Kidney tubule cell (primary cell): ENCODE data around the gene PIK3R4.

Experiments
- DNase-seq: peaks from one replicate; pipeline ENCODE4 v3.0.0-alpha.2; 2018; ENCODE audit warnings: low spot score

Gene PIK3R4

GRCh38 chr3:130688697-130689470, 57.7 kb downstream of the PIK3R4 start:
- no peak for DNase-seq

- DNase-seq, result no peak
Measured at GRCh38 chr3:130688015-130688688, 58.5 kb downstream of the PIK3R4 start.

- DNase-seq, result no peak
Measured at GRCh38 chr3:130687327-130687726, 59.3 kb downstream of the PIK3R4 start.

GRCh38 chr3:130686833-130687232, 59.8 kb downstream of the PIK3R4 start:
- DNase-seq, result no peak

DNA sequence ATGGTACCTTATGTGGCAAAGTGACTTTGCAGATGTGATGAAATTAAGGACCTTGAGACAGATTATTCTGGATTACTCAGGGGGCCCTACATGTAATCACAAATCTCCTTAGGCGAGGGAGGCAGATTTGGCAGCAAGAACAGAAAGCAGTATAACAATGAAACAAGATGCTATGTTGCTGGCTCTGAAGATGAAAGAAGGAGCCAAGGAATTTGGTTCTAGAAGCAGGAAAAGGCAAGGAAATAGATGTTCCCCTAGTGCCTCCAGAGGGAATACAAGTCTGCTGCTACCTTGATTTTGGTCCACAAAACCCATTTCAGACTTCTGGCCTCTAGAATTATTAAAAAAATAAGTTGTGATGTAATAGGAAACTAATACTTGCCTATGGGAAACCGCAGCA, 64.5 kb downstream of the PIK3R4 start:
- DNase-seq, result no peak

GRCh38 chr3:130679218-130679617, 67.4 kb downstream of the PIK3R4 start:
- DNase-seq, result no peak

DNA sequence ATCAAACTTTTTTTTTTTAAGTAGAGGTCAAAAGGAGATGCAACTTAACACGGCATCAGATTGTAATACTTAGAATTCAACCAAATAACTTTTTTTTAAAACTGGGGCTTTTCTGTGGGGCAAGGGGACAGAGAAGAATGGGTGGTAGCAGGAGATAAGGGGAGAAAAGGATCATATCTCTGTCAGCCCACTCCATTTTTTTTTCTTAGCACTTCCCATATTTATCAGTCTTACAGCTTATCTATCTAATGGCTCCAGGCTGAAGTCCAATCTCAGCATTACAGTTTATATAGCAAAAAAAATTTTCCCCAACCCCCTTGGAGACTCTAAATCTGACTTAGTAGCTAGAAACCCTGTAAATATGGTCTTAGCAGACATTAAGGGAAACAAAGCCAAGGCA, 69.3 kb downstream of the PIK3R4 start:
- DNase-seq, result no peak

DNA sequence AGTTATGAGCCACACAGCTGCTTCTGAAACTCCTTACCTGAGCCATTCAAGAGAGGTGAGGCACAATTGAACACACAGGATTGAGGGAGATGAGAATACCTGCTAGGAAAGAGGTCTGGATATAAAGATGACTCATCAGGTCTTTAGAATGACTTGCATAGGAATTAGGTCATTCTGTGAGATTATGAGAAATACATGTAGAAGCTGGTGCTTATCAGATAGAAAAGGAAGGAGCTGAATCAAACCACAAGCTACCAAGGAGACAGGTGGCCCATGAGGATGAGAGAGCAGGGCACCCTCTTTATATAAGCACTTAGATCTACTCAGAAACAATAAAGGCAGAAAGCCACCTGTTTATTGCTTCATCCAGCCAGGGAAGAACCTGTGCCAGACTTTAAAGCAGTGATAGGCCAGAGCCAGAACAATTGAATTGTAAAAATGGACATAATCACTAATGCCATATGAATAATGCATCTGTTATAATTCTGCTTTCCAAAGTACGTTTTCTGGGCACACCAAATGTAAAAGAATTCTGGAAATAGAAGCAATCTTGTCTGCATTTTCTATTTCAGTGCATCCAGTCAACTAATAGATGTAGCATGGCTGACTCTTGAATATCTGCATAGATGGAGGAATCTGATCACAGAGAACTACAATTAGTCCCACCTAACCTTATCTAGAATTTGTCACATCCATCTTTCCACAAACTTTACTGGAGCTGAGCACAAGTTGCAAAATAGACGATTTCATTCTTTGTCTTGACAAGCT, 74.9 kb downstream of the PIK3R4 start:
- DNase-seq, result peak; percentile 33

GRCh38 chr3:130669740-130670139, 76.9 kb downstream of the PIK3R4 start:
- DNase-seq, result no peak

DNA sequence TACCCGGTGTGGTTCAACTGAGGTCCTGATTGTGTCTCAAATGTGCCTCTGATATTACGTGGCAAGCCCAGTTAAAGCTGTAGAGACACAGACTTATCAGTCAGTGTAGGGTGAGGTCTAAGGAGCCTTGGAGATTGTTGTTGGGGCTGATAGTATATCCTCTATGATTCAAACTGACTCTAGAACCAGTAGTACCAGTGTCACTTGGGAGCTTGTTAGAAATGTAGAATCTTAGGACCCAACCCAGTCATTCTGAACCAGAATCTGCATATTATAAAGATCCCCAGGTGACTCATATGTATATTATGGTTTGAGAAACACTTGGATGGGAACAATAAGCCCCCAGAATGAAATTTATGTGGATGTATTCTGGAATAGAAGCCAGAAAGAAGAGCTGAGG, 83.5 kb downstream of the PIK3R4 start:
- no peak for DNase-seq

GRCh38 chr3:130662501-130662996, 84.1 kb downstream of the PIK3R4 start:
- no peak for DNase-seq

- no peak for DNase-seq
Measured at GRCh38 chr3:130661140-130661891, 85.3 kb downstream of the PIK3R4 start.

GRCh38 chr3:130659911-130660310, 86.7 kb downstream of the PIK3R4 start:
- no peak for DNase-seq

- peak; percentile 56 for DNase-seq
Measured at GRCh38 chr3:130658678-130659077, 88.0 kb downstream of the PIK3R4 start.

GRCh38 chr3:130656627-130657026, 90.0 kb downstream of the PIK3R4 start:
- no peak for DNase-seq

DNA sequence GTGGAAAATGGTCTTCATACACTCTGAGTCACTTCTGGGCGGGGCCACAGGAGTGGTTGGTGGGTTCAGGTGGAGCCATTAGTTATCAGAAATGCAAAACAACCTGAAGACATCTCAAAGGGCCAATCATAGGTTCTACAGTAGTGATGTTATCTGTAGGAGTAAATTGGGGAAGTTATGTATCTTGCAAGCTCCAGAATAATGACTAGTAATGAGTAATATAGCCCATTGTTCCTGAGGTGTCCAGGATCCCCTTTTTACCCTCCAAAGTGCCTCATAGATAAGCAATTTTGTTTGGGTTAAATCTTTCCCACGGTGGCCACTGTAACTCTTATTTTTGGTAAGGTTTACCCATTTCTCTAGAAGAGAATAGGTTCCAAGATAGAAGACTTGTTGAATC, 91.7 kb downstream of the PIK3R4 start:
- no peak for DNase-seq

GRCh38 chr3:130654091-130654490, 92.5 kb downstream of the PIK3R4 start:
- DNase-seq, result no peak

- DNase-seq, result no peak
Measured at GRCh38 chr3:130649061-130649654, 97.5 kb downstream of the PIK3R4 start.

GRCh38 chr3:130648293-130648692, 98.3 kb downstream of the PIK3R4 start:
- DNase-seq, result no peak

DNA sequence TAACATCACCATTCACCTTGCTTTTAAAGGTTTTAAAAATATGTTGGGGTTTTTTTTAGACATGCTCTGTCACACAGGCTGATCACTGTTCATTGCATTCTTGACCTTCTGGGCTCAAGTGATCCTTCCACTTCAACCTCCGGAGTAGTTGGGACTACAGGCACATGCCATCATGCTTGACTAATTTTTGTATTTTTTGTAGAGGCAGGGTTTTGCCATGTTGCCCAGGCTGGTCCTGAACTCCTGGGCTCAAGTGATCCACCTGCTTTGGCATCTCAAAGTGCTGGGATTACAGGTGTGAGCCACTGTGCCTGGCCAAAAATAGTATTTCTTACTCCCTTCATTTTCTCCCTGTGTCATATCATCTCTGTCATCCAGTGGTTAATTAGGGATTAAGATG, 101.4 kb downstream of the PIK3R4 start:
- DNase-seq, result no peak

- DNase-seq, result no peak
Measured at GRCh38 chr3:130644628-130645253, 101.9 kb downstream of the PIK3R4 start.
